SU-DHL-6 (cell line): ENCODE data around the gene VWA8.

Source experiments
- CTCF ChIP-seq: fragments of 200-600 bp; sonication (generic); IDR thresholded peaks from one replicate; pipeline ENCODE4 v1.5.1; 2017; ENCODE audit warnings: antibody characterized with exemption, mild to moderate bottlenecking, low read length, moderate library complexity; ENCODE audit not compliant: insufficient read depth, poor library complexity, severe bottlenecking
- EZH2phosphoT487 ChIP-seq: fragments of 200-600 bp; sonication (generic), shearing (Covaris generic); conservative IDR thresholded peaks from 2 replicates; pipeline ENCODE4 v1.6.1; 2018; ENCODE audit warnings: mild to moderate bottlenecking, antibody characterized with exemption, low read length, moderate library complexity, mixed read lengths

- TF ChIP-seq CTCF: no peak
- TF ChIP-seq EZH2phosphoT487: no peak
Measured at GRCh38 chr13:41928323-41928722, 32.6 kb downstream of the VWA8 start.
